C4-2B (cell line): Measurements from ENCODE around the gene SEC24D.

ENCODE experiments used
- H3K27ac ChIP-seq: fragments of 450-650 bp; 2 replicates; pipeline ENCODE4 v1.5.1; 2017
- ZFX ChIP-seq: fragments of 450-650 bp; IDR thresholded peaks from 2 replicates; pipeline ENCODE4 v1.6.1; 2017
- TF ChIP-seq, protein P1 (sequence below): fragments of 450-650 bp; conservative IDR thresholded peaks from 2 replicates; pipeline ENCODE4 v1.5.1; 2017; ENCODE audit warnings: mild to moderate bottlenecking

Gene SEC24D

DNA sequence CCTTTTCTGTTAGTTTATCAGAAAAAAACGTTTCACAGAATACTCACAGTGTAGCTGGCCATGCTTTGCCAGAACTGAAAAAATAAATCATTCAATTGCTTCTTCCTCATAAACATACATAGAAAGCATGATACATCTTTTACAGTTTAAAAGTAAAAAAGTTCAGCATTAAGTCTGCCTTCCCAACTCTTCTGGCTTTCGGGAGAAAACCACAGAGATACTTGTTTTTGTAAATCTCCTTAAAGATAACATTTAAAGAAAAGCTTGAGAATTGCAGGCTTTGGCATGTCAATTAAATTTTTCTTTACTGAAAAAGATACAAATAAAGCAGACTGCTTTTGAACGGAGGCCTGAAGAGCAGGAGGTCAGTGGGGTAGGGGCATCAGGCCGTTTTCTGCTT, 66.8 kb downstream of the SEC24D start:
- H3K27ac ChIP-seq, result no peak overlapping the region
- no peak for TF ChIP-seq ZFX

DNA sequence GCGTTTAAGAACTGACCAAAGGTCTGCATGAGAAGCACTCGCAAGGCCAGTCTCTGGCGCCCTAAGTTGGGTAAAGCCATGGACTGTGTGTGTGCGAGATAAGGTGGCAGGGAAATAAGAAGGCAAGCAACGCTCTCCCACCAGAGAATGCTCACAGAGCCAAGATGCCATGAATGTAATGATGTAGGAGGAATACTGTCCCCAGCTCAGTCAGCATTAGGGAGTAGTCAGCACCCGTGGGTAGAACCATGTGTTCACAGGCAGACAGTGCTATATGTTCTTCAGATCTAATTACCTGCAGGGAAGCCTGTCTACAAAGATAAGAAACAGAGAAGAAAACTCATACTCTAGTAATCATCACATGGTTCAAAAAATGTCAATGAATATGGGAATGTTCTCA, 68.8 kb downstream of the SEC24D start:
- H3K27ac ChIP-seq, result no peak overlapping the region
- TF ChIP-seq ZFX, result no peak
- TF ChIP-seq, protein P1, sequence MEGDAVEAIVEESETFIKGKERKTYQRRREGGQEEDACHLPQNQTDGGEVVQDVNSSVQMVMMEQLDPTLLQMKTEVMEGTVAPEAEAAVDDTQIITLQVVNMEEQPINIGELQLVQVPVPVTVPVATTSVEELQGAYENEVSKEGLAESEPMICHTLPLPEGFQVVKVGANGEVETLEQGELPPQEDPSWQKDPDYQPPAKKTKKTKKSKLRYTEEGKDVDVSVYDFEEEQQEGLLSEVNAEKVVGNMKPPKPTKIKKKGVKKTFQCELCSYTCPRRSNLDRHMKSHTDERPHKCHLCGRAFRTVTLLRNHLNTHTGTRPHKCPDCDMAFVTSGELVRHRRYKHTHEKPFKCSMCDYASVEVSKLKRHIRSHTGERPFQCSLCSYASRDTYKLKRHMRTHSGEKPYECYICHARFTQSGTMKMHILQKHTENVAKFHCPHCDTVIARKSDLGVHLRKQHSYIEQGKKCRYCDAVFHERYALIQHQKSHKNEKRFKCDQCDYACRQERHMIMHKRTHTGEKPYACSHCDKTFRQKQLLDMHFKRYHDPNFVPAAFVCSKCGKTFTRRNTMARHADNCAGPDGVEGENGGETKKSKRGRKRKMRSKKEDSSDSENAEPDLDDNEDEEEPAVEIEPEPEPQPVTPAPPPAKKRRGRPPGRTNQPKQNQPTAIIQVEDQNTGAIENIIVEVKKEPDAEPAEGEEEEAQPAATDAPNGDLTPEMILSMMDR, result no peak

DNA sequence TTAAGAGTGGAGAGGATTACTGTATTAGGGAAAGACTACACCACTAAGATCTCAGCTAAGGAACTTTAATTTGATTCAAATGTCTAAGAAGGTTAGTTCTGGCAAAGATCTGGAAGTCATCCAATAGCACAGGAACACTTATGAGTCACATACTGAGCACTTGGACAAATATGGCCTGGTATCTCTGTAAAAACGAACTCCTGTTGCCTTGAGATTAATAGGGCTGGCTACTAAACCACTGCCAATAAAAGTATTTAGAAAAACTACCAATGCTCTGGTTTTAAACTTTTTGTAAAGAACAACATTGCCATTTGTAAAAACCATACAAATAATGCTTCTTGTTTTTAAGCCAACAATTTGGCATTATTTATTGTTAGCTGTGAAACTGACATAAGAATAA, 70.5 kb downstream of the SEC24D start:
- no peak overlapping the region for H3K27ac ChIP-seq
- TF ChIP-seq ZFX, result no peak
- TF ChIP-seq, protein P1, result no peak

DNA sequence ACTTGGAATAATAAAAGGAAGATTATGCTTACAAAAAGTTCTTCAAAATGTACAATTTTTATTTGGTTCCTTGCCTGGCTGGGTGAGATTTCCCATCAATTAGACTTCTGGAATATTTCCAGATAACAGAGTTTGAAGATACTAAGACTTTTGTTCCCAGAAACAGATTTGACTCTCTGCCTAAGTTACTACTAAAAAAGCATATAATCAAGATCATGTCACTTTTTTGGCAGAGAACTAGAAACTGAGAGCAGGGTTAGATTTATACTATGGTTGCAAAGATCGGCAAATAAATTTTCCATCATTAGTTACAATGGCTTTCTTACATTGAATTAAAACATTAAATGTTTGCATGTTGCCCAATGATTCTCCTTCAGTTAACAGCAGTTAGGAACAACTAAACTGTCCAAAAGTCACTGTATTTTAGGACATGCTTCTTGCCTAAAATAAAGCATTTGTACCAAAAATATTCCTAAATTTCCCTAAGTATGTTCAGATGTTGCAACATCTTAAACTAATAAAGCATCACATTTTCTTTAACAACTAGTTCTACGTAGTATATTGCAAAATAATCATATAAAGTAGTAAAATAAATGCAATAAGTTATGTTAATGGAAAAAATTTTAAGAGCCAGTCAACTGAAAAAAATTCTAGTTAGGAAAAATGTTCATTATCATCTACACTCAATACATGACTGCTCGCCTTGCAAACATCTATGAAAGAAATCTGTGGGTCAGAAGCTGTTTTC, 73.0 kb downstream of the SEC24D start:
- no peak overlapping the region for H3K27ac ChIP-seq
- TF ChIP-seq, protein P1, result no peak
- TF ChIP-seq ZFX, result no peak

DNA sequence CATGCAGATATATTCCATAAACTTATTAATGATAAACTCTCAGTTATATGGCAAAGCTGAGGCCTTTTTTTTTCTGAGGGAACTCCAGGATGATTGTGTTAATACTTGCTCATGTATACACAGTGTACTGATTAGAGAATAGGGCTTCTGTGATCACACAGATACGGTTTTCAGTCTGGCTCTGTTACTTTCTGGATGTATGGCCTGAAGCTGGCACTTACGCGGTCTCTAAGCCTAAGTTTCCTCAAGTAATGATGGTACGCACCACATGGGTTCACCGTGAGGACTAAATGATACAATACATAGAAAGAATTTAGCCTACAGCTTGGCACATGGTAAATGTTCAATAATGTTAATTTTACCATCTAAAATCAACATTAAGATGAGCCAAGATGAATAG, 73.8 kb downstream of the SEC24D start:
- no peak overlapping the region for H3K27ac ChIP-seq
- TF ChIP-seq, protein P1, result no peak
- no peak for TF ChIP-seq ZFX

DNA sequence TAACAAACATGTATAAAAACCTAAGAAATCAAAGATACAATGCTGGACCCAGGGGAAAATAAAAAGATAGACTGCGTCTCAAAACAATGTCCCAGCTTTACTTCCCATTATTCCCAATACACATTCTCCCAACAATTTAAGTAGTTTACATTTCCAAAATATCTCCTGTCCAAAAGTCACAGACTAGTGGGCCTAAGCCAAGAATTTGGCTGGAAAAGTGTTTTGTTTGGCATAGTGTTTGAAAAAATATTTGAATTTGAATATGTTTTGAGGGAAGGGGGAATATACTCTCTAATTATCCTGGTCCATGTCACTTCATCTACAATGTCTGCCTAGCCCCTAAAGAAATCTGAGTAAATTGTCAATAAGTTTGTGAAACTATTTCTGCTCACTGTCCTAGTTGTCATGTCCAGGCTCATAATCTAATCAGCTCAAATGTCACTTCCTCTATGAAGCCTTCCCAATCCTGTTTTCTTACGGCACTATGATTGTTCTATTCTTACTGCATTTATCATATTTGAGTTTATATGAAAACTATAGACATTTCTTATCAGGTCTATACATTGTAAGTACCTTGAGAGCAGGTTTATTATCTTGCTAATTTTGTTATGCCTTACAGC, 74.4 kb downstream of the SEC24D start:
- no peak overlapping the region for H3K27ac ChIP-seq
- no peak for TF ChIP-seq ZFX
- TF ChIP-seq, protein P1, result no peak

DNA sequence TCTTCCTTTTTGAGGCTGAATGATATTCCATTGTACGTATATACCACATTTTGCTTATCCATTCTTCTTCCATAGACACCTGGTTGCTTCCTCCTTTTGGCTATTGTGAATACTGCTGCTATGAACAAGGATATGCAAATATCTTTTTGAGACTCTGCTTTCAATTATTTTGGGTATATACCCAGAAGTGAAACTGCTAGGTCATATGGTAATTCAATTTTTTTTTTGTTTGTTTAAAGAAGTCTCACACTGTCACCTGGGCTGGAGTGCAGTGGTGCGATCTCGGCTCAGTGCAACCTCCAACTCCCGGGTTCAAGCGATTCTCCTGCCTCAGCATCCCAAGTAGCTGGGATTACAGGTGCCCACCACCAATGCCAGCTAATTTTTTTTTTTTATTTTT, 75.4 kb downstream of the SEC24D start:
- no peak overlapping the region for H3K27ac ChIP-seq
- TF ChIP-seq, protein P1, result no peak
- no peak for TF ChIP-seq ZFX

DNA sequence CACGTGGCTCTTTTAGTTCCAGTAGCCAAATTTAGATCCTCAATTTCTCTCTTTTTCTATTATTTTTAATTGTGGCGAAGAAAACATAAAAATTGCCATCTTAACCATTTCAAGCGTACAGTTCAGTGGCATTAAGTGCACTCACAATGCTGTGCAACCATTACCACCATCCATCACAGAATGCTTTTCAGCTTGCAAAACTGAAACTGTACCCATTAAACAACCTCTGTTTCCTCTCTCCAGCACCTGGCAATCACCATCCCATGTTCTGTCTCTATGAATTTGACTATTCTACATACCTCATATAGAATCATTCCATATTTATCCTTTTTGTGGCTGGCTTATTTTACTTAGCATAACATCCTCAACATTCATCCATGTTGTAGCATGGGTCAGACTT, 75.8 kb downstream of the SEC24D start:
- H3K27ac ChIP-seq, result no peak overlapping the region

More for the DNA sequence above, 75.8 kb downstream of the SEC24D start:
- no peak for TF ChIP-seq ZFX
- TF ChIP-seq, protein P1, result no peak
